Panc1 (cell line): ENCODE results near the gene UPK1A. TPM values are rescaled to one million over a fixed set of nuclear protein-coding genes. Genes with fewer than 3 reads are reported as not detected.
A peak's percentile ranks its signal among the peaks of the same experiment; 100 is the strongest.

Experiments
- ATAC-seq: fragments of 200-7000 bp; cut with Tn5 transposase; 2 replicates; pipeline ENCODE4 v1.9.1; 2020; ENCODE audit warnings: mild to moderate bottlenecking, moderate library complexity
- BruUV-seq: library from RNA; stranded (reverse); fragments of 400-500 nt; replicated peaks from 2 replicates; lab custom pipeline; 2021; lab: Mats Ljungman, UMichigan
- CTCF ChIA-PET: fragments of 300-600 bp; sonication (Branson Sonifier 250); formaldehyde crosslinking; loops from one replicate; lab custom pipeline; 2022; ENCODE audit warnings: antibody characterized with exemption; lab: Charles Lee
- POLR2A ChIA-PET: fragments of 300-600 bp; sonication (Branson Sonifier 250); formaldehyde crosslinking; loops from one replicate; lab custom pipeline; 2022; ENCODE audit warnings: antibody characterized with exemption; lab: Charles Lee
- DNase-seq: peaks from one replicate; pipeline ENCODE4 v3.0.0-alpha.2; 2010; ENCODE audit warnings: low read depth, low spot score
- H3K27ac ChIP-seq: 2 replicates; pipeline ENCODE4 v1.5.1; 2011; ENCODE audit warnings: mild to moderate bottlenecking, low read length, inconsistent platforms
- H3K27me3 ChIP-seq: fragments of 200-500 bp; sonication (Bioruptor generic); 2 replicates; pipeline ENCODE4 v1.6.0; 2014; ENCODE audit warnings: low read length, inconsistent platforms; ENCODE audit not compliant: control insufficient read depth, insufficient read depth
- H3K36me3 ChIP-seq: fragments of 200-500 bp; sonication (Bioruptor generic); 2 replicates; pipeline ENCODE4 v1.5.1; 2014; ENCODE audit warnings: inconsistent platforms, mild to moderate bottlenecking, low read length, moderate library complexity; ENCODE audit not compliant: control insufficient read depth, insufficient read depth
- H3K4me1 ChIP-seq: 2 replicates; pipeline ENCODE4 v1.5.1; 2011; ENCODE audit warnings: inconsistent platforms, mild to moderate bottlenecking, low read length, moderate library complexity; ENCODE audit not compliant: control insufficient read depth, insufficient read depth
- H3K4me3 ChIP-seq, 2 experiments: 2 replicates each; pipeline ENCODE4 v1.5.1; 2011 to 2012; ENCODE audit warnings: low read depth in 2 of 2, low read length in 2 of 2, mild to moderate bottlenecking in 2 of 2, inconsistent platforms in 1 of 2, moderate library complexity in 1 of 2
- H3K9me3 ChIP-seq: fragments of 200-500 bp; sonication (Bioruptor generic); 2 replicates; pipeline ENCODE4 v1.5.1; 2014; ENCODE audit warnings: low read depth, mild to moderate bottlenecking, inconsistent platforms, low read length, moderate library complexity; ENCODE audit not compliant: control insufficient read depth, insufficient read depth
- POLR2AphosphoS5 ChIP-seq: IDR thresholded peaks from 2 replicates; pipeline ENCODE4 v1.6.1; 2012; ENCODE audit warnings: mild to moderate bottlenecking, low read depth, low read length, moderate library complexity
- SIN3A ChIP-seq: IDR thresholded peaks from 2 replicates; pipeline ENCODE4 v1.6.1; 2012; ENCODE audit warnings: low read depth, mild to moderate bottlenecking, low read length, moderate library complexity, borderline replicate concordance; ENCODE audit not compliant: insufficient read depth
- TCF7L2 ChIP-seq: IDR thresholded peaks from 2 replicates; pipeline ENCODE4 v1.6.1; 2011; ENCODE audit warnings: mild to moderate bottlenecking, low read depth, low read length, inconsistent platforms
- in situ Hi-C: cut with HindIII; loops from 2 replicates; pipeline ENCODE4 v1.10.0; 2016; ENCODE audit warnings: low sequenced_read_pairs, low pct_unique_long_range_greater_than_20kb
- intact Hi-C: fragments of 100-400 bp; cut with micrococcal nuclease; formaldehyde crosslinking; loops from one replicate; pipeline ENCODE4 v1.10.0; 2022; ENCODE audit not compliant: unreplicated experiment
- total RNA-seq: library from RNA; stranded (reverse); gene quantifications from one replicate; pipeline ENCODE4 v1.2.1, GENCODE V29; 2021; ENCODE audit not compliant: unreplicated experiment
- TF ChIP-seq, protein P1 (sequence below): fragments of 450-650 bp; IDR thresholded peaks from 2 replicates; pipeline ENCODE4 v1.5.1; 2017; ENCODE audit warnings: mild to moderate bottlenecking
- TF ChIP-seq, protein P2 (sequence below), 2 experiments: IDR thresholded peaks; 2 replicates each; pipeline ENCODE4 v1.6.1; 2011 to 2012; ENCODE audit warnings: low read depth in 2 of 2, control low read depth in 1 of 2, low read length in 1 of 2, mild to moderate bottlenecking in 1 of 2, moderate library complexity in 1 of 2; ENCODE audit not compliant: insufficient read depth in 1 of 2

The UPK1A gene
- total RNA-seq, 1 experiment from 2014 or later, result 0.67 TPM

DNA sequence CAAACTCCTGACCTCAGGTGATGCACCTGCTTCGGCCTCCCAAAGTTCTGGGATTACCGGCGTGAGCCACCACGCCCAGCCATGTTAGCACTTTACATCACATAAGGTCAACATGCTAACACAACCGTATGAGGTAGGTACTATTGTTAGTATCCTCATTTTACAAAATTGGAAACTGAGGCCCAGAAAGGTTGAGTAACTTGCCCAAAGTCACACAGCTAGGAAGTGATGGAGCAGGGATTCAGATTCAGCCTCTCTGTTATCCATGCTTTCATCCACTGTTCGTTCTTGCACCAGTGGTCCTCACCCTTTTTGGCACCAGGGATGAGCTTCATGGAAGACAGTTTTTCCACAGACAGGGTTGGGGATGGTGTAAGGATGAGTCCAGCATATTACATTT is 9.6 kb upstream of the UPK1A start:
- Histone ChIP-seq H3K9me3 (no peaks in the 10 kb centered on the region), H3K4me1 (no peaks in the 10 kb centered on the region), H3K27me3 (no peaks in the 10 kb centered on the region), H3K36me3 (peaks cover 27% of the 10 kb centered on the region), H3K27ac (no peak overlapping the region), H3K4me3 (no peak overlapping the region)
- BruUV-seq, result no TSS peak
- in situ Hi-C loops, result no loop called here
- ATAC-seq (no peak), DNase-seq (no peak)
- ChIA-PET CTCF (interaction anchor here (0.6 kb wide), 1 partner anchor 28 kb away, joined by 6 read pairs; no protein-coding TSS in a partner anchor), POLR2A (no interaction called here)
- TF ChIP-seq, protein P1, sequence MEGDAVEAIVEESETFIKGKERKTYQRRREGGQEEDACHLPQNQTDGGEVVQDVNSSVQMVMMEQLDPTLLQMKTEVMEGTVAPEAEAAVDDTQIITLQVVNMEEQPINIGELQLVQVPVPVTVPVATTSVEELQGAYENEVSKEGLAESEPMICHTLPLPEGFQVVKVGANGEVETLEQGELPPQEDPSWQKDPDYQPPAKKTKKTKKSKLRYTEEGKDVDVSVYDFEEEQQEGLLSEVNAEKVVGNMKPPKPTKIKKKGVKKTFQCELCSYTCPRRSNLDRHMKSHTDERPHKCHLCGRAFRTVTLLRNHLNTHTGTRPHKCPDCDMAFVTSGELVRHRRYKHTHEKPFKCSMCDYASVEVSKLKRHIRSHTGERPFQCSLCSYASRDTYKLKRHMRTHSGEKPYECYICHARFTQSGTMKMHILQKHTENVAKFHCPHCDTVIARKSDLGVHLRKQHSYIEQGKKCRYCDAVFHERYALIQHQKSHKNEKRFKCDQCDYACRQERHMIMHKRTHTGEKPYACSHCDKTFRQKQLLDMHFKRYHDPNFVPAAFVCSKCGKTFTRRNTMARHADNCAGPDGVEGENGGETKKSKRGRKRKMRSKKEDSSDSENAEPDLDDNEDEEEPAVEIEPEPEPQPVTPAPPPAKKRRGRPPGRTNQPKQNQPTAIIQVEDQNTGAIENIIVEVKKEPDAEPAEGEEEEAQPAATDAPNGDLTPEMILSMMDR, result no peak
- intact Hi-C loops, result no loop called here

DNA sequence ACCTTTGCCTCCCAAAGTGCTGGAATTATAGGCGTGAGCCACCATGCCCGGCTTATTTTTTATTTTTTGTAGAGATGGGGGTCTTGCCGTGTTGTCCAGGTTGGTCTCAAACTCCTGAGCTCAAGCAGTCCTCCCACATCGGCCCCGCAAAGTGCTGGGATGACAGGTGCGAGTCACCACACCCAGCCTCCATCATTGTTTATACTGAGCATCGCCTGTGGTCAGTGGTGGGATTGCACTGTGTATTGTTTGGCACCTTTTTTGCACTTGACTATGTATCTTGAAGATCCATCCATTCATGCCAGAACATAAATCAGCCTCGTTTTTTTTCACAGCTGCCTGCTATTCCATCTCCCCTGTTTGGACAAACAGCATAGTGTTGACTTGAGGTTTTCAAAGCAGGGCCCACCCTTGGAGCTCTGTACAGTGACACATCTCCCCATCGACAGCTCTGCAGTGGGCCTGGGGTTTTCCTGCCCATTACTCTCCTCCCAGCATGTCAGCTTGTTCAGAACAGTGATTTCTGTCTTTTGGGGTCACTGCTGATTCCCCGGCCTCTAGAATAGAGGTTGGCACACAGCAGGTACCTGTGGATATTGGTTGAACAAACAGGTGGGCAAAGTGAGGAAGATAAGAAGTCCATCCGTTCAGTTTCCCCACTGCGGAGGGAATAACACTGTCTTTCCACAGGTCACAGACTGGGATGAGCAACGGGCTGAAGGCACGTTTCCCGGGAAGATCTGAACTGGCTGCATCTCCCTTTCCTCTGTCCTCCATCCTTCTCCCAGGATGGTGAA is 8.2 kb upstream of the UPK1A start:
- Histone ChIP-seq H3K4me3 (no peak overlapping the region), H3K36me3 (peaks cover 27% of the 10 kb centered on the region), H3K27me3 (no peaks in the 10 kb centered on the region), H3K9me3 (no peaks in the 10 kb centered on the region), H3K27ac (no peak overlapping the region), H3K4me1 (no peaks in the 10 kb centered on the region)
- TF ChIP-seq POLR2AphosphoS5, result no peak
- TF ChIP-seq, protein P1, result no peak
- TF ChIP-seq, protein P2, sequence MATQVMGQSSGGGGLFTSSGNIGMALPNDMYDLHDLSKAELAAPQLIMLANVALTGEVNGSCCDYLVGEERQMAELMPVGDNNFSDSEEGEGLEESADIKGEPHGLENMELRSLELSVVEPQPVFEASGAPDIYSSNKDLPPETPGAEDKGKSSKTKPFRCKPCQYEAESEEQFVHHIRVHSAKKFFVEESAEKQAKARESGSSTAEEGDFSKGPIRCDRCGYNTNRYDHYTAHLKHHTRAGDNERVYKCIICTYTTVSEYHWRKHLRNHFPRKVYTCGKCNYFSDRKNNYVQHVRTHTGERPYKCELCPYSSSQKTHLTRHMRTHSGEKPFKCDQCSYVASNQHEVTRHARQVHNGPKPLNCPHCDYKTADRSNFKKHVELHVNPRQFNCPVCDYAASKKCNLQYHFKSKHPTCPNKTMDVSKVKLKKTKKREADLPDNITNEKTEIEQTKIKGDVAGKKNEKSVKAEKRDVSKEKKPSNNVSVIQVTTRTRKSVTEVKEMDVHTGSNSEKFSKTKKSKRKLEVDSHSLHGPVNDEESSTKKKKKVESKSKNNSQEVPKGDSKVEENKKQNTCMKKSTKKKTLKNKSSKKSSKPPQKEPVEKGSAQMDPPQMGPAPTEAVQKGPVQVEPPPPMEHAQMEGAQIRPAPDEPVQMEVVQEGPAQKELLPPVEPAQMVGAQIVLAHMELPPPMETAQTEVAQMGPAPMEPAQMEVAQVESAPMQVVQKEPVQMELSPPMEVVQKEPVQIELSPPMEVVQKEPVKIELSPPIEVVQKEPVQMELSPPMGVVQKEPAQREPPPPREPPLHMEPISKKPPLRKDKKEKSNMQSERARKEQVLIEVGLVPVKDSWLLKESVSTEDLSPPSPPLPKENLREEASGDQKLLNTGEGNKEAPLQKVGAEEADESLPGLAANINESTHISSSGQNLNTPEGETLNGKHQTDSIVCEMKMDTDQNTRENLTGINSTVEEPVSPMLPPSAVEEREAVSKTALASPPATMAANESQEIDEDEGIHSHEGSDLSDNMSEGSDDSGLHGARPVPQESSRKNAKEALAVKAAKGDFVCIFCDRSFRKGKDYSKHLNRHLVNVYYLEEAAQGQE (IDR thresholded peaks at IDR 0.05; ENCODE audit: insufficient read depth in 1 of 2, low read depth in 2 of 2, low read length in 1 of 2), result no peak
- TF ChIP-seq SIN3A, result no peak
- no peak for TF ChIP-seq TCF7L2
- ChIA-PET POLR2A (no interaction called here), CTCF (no interaction called here)
- no peak for DNase-seq
- TSS peak; percentile 6 for BruUV-seq
- intact Hi-C loops (no loop called here), in situ Hi-C loops (no loop called here)
- ATAC-seq, result peak; percentile 76
